GF-D8 (cell line): ENCODE measurements around the gene SPATA22.
"Not testable (repeated sequence)": the region's sequence is repeated elsewhere in the genome, so short reads cannot be mapped to it uniquely, and the experiment has no call there.

Experiments used
- DNase-seq: peaks from one replicate; lab custom pipeline; 2025; lab: John Stamatoyannopoulos, UW

Gene SPATA22

DNA sequence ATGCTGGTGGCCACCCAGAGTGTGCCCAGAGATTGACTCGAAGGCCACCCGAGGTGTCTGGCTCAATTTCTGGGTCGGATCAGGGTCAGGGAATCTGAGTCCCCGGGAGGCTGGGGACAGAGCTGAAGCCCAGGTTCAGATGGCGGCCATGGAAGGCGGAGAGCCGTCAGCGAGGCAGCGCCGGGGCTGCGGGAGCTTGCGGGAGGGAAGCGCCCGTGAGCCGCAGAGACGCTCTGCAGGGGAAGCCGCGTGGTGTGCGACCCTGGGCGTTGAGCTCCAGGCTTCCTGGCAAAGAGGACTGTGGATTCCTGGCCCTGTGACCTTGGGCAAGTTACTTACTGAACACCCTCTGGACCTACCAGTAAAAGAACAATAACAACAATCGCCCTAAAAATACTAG, 518 bp upstream of the SPATA22 start:
- DNase-seq, result no peak

DNA sequence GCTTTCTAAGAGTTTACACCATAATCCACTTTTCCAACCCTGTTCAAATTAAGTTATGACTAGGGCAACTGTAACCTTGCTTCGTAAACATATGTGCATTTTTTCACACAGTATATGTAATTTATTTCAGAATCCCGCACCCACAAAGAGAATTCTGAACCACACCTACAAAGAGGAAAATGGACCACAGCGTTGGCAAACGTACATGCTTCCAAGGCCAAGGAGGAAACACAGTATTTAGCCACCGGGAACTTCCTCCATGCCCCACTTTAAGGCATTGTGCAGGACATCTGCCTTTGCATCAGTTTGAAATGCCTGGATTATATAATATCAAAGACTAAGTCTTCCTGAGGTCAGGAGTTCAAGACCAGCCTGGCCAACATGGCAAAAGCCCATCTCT, 2.1 kb downstream of the SPATA22 start:
- no peak for DNase-seq

DNA sequence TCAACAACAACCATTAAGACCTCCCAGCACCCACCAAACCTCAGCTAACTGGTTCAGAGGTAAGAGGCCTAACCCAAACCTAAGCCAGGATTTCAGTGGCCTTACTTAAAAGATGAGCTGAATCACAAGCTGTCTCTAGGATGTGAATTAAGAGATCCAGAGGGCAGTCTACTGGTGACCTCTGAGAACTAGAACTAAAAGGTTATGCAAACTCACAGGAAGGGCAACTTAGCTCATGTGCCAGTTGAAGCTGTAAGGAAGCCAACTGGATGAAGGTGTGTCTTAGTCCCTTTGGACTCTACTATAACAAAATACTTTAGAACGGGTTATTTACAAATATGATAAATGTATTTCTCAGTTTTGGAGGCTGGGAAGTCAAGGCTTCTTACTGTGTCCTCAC, 5.3 kb downstream of the SPATA22 start:
- DNase-seq, result not testable (repeated sequence)

GRCh38 chr17:3448059-3448665, 23.5 kb downstream of the SPATA22 start:
- DNase-seq, result no peak

GRCh38 chr17:3447625-3448024, 24.0 kb downstream of the SPATA22 start:
- DNase-seq, result no peak

DNA sequence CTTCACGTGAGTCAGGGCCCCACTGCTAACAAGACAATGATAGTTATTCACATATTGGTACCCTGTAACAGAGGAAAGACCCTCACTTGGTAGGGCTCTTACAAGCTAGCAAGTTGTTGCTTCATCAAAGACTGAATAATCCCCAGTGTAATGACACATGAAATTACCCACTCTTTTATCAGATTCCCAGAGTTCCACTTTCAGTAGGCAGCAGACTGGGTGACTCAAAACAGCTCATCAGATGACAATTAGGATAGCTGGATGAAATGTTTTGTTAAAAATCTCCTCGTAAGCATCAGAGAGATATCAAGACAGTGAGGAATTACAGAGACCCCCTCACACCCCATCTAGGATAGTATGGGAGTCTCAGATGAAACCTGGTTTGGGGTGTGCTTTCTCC, 31.2 kb downstream of the SPATA22 start:
- no peak for DNase-seq

GRCh38 chr17:3438368-3438767, 33.3 kb downstream of the SPATA22 start:
- DNase-seq, result no peak

- no peak for DNase-seq
Observed at GRCh38 chr17:3433741-3434140, 37.9 kb downstream of the SPATA22 start, which contains the start of gene OR1E2. TSS of gene OR1E2 (minus strand) at chr17:3433841. CDS start at chr17:3433841, 0 bp downstream.

GRCh38 chr17:3433215-3433614, 38.4 kb downstream of the SPATA22 start:
- DNase-seq, result not testable (repeated sequence)

DNA sequence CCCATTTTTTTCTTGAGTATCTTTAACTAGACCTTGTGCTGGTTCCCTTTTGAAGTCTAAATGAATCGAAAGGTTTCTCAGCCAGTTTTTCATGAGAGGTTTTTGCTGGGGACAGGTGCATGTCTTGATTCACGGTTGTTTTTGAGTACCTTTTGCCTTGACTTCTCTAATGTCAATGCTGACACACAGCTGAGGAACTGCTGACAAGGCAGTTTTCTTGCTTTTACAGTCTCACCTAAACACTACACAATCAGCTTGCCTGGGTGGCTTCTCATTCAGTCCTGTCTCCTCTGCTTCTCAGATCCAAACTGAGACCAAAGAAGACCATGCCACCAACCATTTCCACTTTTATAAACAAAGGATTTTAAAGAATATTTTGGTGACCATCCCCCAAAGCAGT, 53.4 kb downstream of the SPATA22 start:
- no peak for DNase-seq

DNA sequence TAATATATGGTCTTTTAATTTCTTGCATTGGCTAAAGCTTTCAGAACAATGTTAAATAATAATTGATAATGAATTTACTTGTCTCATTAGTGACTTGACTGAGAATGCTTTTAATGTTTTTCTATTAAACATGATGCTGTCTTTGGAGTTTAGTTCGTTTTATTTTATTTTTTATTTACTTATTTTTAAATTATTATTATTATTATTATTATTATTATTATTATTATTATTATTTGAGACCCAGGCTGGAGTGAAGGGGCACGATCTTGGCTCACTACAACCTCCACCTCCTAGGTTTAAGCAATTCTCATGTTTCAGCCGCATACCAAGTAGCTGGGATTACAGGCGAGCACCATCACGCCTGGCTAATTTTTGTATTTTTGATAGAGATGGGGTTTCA, 56.0 kb downstream of the SPATA22 start:
- no peak for DNase-seq

DNA sequence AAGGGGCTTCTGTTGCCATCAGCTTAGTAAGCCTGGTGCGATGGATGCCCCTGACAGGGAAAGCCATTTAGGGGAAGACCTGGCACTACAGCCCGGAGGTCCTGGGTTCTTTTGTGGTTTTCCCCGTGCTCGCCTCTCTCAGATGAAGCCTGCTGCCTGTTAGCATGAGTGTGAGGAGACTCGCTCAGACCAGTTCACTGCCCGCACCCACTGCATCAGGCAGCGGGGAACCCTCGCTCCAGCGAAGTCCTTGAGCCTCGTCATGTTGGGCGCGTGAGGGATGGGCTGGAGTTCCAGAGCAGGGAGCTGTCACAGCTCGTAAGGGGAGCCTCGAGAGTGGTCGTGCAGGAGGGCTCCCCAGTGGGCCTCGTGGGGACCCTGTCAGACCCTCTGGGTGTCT, 59.4 kb downstream of the SPATA22 start:
- not testable (repeated sequence) for DNase-seq

- DNase-seq, result no peak
Observed at GRCh38 chr17:3411070-3411469, 60.5 kb downstream of the SPATA22 start, which contains the start of gene OR3A3. TSS of gene OR3A3 (plus strand) at chr17:3411370.

DNA sequence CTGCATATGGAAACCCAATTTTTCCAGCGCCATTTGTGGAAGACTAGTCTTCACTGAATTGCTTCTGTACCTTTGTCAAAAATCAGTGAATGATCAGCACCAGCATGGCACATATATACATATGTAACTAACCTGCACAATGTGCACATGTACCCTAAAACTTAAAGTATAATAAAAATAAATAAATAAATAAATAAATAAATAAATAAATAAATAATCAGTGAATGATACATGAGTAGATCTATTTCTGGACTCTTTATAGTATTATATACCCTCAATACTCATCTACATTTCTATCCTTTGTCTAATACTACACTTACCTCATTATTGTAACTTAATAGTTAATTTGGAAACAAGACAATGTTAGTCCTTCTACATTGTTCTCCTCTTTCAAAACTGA, 67.8 kb downstream of the SPATA22 start:
- not testable (repeated sequence) for DNase-seq

DNA sequence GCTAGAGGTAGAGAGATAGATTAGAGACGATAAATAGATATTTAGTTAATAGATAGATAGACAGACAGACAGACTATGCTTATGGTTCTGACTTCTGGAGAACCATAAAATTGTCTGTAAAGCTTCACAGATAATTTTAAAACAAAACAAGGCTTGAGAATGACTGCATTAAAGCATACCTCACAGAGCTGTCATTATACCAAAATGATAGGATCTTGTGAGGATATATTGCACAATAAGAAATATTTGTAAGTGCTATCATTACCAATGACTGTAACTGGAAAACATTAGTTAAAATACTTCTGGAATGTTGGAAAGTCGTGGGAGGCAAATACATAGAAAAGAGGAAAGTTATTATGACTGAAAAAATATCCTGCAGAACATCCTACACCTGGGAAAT, 69.8 kb downstream of the SPATA22 start:
- no peak for DNase-seq

- no peak for DNase-seq
Observed at GRCh38 chr17:3400055-3400454, 71.6 kb downstream of the SPATA22 start.

- no peak for DNase-seq
Observed at GRCh38 chr17:3398310-3398709, 73.3 kb downstream of the SPATA22 start, which contains the start of gene OR1E1. TSS of gene OR1E1 (minus strand) at chr17:3398410. CDS start at chr17:3398410, 0 bp downstream.

GRCh38 chr17:3397801-3398200, 73.8 kb downstream of the SPATA22 start:
- not testable (repeated sequence) for DNase-seq
